HG02623 (cell line): Measurements from ENCODE around the gene SIVA1.
"Not testable (repeated sequence)": the region's sequence is repeated elsewhere in the genome, so short reads cannot be mapped to it uniquely, and the experiment has no call there.

Source experiments
- ATAC-seq: cut with Tn5 transposase; IDR thresholded peaks from one replicate; pipeline ENCODE4 v1.9.1; 2021; ENCODE audit warnings: moderate library complexity; ENCODE audit not compliant: unreplicated experiment

Gene SIVA1

DNA sequence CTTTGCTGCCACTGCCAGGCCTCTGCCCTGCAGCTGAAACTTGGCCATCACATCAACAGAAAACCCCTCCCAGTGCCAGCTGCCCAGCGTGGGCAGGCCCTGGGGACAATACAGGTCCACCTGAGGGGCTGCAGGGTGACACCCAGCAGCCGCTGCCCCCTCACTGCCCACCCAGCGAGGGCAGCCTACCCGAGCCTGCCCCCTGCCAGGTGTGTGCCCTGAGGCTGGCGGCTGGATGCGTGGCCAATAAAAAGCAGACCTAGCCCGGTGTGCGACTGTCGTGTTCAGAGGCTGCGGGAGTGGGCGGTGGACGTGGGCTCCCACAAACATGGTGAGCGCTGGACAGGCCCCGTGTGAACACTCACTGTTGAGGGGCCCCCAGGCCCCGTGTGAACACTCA, 33.6 kb upstream of the SIVA1 start:
- no peak for ATAC-seq

DNA sequence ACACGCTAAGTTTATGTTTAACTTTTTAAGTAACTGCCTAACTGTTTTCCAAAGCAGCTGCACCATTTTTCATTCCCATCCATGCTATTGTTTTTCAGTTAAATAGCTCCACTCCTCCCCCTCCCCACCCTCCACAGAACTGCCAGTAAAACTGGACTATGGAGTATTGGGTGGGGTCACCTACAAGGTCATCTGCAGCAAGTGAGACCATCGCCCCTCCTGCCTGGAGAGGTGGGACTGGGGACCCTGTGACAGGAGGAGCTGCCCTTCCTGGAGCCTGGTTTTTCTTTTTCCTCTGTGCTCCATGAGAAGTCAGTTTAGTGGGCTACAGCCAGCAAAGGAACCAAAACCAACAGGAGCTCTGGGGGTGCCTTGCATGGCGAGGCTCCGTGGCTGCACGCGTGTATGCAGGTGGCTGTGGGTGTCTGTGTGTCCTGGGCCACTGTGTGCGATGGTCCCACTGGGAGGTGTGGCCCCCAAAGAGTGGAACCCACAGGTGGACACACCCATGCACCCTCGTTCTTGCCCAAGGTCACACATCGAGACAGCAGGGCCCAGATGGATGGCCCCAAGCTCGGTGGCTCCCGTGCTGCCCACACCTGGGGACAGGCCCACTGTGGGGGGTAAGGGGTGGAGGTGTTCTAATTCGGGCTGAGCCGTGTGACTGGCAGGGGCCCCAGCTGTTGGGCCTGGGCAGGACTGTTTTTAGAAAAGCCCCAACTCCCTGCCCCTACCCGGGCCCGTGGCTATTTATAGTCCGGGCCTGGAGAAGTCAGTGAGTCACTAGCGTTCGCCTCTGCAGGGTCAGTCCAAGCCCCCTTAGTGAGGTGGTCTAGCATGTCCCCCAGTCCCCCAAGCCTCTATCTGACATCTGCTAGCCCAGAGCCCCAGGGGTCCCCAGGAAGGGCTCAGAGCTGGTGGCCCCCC, 31.2 kb upstream of the SIVA1 start:
- no peak for ATAC-seq

DNA sequence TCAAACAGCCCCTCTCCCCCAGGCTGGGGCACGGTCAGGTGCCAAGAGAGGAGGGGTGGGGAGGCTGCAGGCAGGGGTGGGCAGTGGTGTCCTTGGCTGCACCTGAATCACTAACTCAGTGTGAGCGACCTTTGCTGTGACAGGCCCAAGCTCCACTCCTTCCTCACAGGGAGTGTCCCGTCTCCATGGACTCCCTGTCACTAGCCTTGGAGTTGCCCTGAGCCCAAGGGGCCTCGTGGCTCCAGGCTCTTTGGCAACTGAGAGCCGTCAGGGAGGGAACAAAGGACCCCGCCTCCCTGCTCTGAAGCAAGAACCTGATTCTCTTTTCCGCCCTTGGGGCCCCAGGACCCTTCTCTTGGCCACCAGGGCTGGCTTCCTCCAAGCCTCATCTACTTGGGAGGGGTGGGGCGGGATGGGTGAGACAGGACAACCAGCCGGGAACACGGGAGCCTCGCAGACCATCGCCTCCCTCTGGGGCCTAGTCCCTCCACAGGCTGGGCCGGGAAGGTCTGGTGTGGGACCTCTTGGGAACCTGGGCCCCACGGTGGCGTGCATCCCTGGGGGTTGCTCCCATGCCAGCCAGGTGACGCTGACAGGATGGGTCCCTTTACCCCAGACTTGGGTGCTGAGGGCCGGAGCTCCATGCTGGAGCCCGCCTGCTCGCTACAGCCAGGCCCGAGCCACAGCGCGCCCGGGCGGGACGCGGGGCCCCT, 29.9 kb upstream of the SIVA1 start:
- ATAC-seq = no peak

- ATAC-seq = peak; percentile 57
Observed at GRCh38 chr14:104723651-104724406, 29.1 kb upstream of the SIVA1 start, which contains the start of gene ADSS1. Gene ADSS1 (plus strand): TSS chr14:104724229. CDS start chr14:104724271, 42 bp downstream.

DNA sequence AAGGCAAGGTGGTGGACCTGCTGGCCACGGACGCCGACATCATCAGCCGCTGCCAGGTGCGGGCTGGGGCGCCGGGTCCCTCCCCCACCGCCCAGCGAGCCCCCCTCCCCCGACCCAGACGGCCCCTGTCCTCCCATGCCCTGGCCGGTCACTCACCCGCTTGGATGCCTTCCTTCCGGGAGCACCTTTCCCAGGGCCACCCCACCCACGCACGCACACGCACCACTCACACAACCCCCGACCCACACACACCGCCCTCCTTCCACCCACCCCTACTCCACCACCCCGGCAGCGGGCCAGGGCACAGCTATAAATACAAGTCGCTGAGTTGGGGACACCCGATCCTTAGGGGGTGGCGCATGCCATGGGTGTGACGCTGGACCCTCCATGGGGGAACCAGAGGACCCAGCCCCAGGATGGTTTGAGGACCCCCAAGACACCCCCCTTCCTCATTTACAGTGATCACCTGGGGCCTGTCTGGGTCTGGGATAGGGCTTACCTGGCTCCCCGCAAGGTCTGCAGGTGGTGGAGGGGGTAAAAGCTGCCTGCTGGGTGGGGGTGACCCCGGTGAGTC, 28.5 kb upstream of the SIVA1 start:
- ATAC-seq = no peak

DNA sequence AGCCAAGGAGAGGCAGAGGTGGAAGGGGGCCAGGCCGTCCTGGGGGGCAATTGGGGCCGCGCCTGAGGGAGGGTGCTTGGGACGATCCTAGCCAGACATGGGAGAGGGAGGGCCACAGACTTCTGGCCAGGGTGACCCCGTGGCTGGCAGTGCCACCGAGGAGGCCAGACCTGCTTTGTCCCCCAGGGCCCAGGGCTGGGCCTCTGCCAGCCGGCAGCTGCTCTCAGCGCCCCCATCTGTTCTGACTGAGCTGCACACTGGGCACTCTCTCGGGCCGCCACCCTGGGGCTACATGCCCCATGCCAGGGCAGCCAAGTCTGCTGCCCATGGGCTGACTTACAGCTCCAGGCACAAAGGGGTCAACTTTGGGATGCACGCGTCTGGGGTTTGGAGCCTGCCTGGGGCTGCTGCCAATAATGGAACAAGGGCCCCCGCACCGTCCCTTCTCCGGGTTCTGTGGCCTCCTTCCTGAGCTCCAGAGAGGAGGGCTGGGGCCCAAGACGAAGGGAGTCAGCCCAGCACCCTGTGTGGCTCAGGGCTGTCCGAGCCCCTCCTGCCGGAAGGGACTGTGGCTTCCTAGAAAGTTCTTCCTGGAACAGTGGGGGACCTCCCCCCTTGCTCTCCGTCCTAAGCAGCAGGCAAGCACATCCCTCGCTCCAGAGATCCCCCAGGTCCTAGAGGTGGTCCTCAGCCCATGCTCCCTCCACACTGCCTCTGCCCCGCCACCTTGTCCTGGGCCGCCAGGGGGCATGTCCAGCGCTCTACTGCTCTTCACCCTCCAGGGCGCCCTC, 27.8 kb upstream of the SIVA1 start:
- no peak for ATAC-seq

DNA sequence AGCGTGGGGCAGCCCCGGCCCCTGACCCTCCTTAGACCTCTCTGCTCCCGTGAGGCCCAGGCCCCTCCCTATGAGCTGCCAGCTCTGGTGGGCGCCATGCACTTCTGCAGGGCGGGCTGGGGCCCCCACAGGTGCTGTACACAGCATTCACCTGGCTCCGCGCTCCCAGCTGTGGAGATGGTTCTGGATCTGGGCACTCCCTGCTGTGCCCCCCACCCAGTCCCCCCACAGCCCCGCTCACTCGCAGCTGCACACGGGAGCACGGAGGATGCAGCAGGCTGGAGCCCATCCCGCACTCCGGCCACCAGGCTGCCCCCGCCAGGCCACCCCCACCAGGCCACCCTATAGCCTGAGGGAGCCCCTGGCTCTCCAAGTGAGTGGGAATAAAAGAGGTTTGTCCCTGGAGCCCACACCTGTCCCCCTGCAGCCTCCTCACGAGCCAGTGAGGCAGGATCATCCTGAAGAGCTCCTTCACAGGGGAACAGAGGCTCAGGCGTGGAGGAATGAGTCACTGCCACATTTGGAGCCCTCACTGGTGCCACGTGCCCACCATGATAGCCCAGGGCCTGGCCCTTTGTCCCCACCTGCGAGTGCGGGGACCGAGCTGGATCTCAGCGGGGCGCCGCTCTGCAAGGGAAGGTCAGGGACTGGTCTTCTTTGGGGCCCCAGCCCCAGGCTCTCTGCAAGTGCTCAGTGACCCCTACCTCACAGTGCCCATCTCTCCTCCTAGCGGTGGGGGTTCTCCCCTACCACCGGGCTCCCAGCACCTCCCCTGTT, 27.0 kb upstream of the SIVA1 start:
- no peak for ATAC-seq

GRCh38 chr14:104726600-104727451, 26.1 kb upstream of the SIVA1 start:
- no peak for ATAC-seq

DNA sequence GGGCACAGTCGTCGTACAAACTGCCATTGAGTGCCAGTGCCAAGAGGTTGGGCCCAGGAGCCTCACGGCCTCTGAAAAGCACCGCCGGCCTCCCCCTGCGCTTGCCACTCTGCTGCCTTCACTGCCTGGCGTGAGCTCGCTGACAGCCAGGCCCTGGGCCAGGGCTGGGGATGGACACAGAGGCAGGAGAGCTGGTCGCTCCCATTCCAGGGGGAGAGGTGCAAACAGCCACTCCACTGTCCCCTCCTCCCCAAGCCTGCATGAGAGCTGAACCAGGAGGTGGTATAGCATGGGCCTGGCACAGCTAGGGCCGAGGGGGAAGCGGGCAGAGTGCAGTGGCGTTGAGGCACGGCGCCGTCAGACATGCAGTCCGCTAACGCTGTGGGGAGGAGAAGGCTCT, 24.3 kb upstream of the SIVA1 start:
- no peak for ATAC-seq

DNA sequence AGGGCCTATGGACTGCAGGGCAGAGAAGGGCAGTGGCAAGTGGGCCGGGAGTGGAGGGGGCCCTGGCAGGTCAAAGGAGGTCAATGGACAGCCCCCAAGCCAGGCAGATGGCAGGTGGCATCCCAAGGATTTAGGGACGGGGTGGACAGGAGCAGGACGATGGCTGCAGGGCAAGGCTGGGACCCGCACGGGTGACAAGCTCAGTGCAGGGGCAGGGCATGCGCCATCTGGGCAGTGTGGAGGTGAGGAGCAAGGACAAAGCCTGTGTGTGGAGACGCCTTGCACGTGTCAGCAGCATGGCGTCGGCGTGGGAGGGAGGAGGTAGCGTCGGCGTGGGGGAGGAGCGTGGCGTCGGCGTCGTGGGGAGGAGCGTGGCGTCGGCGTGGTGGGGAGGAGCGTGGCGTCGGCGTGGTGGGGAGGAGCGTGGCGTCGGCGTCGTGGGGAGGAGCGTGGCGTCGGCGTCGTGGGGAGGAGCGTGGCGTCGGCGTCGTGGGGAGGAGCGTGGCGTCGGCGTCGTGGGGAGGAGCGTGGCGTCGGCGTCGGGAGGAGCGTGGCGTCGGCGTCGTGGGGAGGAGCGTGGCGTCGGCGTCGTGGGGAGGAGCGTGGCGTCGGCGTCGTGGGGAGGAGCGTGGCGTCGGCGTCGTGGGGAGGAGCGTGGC, 23.6 kb upstream of the SIVA1 start:
- not testable (repeated sequence) for ATAC-seq

DNA sequence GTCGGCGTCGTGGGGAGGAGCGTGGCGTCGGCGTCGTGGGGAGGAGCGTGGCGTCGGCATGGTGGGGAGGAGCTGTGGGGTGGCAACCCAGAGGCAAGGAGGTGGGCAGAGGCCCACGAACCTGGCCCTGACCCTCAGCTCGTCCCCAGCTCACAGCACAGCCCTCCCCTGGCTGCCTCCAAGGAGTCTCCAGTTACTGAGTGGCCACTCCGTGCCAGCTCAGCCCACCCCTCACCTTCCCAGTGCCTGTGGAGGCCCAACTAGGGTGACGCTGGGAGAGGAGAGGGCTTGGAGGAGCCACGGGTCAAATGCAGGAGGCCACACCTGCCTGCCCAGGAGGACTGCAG, 23.1 kb upstream of the SIVA1 start:
- no peak for ATAC-seq

GRCh38 chr14:104730487-104730886, 22.5 kb upstream of the SIVA1 start:
- ATAC-seq = no peak

- ATAC-seq = no peak
Observed at GRCh38 chr14:104731320-104732294, 21.3 kb upstream of the SIVA1 start.

- no peak for ATAC-seq
Observed at GRCh38 chr14:104732355-104732804, 20.6 kb upstream of the SIVA1 start.

DNA sequence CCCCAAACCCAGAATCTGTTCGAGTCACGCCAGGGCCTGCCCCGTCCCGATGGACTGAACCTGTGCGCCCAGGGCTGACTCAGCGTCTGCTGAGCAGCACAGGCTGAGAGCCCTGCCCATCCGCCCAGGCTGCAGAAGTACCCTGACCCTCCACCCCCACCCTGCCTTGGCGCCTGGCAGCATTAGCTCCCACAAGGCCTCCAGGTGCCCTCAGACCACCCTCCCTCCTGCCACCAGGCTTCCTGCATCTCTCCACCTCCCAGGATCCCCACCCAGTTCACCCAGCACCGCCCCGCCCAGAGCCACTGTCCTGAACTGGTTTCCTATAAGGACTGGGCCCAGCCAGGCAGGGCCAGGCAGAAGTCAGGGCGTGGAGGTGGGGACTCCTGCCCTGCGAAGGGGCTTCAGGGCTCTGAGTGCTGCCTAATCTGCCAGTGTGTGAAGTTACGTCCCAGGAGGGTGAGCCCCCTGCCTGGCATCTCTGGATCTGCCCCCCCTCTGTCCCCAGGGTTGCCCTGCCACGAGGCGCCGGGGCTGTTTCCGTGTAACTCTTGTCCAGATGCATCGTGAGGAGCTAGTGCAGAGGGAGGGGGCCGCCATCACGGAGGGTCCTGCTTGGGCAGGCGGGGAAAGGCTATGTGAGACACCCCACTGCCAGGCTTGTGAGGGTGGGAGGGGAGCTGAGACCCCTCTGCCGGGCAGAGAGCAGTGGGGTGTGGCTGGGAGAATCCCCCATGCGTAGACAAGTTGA, 19.8 kb upstream of the SIVA1 start:
- ATAC-seq = no peak

DNA sequence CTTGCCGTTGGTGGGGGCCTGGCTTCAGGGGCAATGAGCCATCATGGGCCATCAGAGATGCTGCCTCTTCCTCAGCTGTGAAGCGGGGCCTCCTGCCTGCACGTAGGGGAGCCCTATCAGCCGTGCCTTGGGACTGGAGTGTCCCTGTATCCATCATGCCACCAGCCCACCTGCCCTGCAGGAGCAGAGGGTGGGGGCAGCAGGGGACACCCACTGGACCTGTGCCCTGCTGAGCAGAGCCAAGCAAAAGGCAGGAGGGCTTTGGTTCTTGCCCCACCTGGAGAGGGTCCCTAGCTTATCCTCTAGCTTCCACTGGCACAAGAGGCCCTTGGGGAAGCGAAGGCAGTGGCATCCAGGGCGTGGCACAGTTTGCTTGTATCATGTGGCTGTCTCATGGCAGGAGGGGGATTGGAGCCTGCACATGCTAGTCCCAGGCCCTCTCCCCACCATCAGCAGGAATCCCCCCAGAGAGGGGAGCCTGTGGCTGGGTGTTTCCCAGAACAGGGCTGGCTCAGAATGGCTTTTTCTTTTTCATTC, 18.8 kb upstream of the SIVA1 start:
- ATAC-seq = no peak
